GM12864 (cell line): ENCODE results near the gene TGIF2.

Experiments
- DNase-seq: peaks from one replicate; pipeline ENCODE4 v3.0.0-alpha.2; 2011; ENCODE audit warnings: low read depth
- H3K4me3 ChIP-seq: 2 replicates; pipeline ENCODE4 v1.5.1; 2011; ENCODE audit warnings: mild to moderate bottlenecking, low read depth, low read length, control low read depth
- TF ChIP-seq, protein P1 (sequence below): IDR thresholded peaks from 2 replicates; pipeline ENCODE4 v1.5.1; 2011; ENCODE audit warnings: low read depth, mild to moderate bottlenecking, moderate library complexity, low read length, control low read depth, inconsistent platforms; ENCODE audit errors: missing control alignments

TGIF2 gene

GRCh38 chr20:36582821-36583220, 9.4 kb downstream of the TGIF2 start:
- TF ChIP-seq, protein P1, sequence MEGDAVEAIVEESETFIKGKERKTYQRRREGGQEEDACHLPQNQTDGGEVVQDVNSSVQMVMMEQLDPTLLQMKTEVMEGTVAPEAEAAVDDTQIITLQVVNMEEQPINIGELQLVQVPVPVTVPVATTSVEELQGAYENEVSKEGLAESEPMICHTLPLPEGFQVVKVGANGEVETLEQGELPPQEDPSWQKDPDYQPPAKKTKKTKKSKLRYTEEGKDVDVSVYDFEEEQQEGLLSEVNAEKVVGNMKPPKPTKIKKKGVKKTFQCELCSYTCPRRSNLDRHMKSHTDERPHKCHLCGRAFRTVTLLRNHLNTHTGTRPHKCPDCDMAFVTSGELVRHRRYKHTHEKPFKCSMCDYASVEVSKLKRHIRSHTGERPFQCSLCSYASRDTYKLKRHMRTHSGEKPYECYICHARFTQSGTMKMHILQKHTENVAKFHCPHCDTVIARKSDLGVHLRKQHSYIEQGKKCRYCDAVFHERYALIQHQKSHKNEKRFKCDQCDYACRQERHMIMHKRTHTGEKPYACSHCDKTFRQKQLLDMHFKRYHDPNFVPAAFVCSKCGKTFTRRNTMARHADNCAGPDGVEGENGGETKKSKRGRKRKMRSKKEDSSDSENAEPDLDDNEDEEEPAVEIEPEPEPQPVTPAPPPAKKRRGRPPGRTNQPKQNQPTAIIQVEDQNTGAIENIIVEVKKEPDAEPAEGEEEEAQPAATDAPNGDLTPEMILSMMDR: no peak
- H3K4me3 ChIP-seq: no peak overlapping the region
- DNase-seq: no peak

GRCh38 chr20:36584018-36584481, 10.7 kb downstream of the TGIF2 start:
- no peak overlapping the region for H3K4me3 ChIP-seq
- TF ChIP-seq, protein P1: no peak
- no peak for DNase-seq

DNA sequence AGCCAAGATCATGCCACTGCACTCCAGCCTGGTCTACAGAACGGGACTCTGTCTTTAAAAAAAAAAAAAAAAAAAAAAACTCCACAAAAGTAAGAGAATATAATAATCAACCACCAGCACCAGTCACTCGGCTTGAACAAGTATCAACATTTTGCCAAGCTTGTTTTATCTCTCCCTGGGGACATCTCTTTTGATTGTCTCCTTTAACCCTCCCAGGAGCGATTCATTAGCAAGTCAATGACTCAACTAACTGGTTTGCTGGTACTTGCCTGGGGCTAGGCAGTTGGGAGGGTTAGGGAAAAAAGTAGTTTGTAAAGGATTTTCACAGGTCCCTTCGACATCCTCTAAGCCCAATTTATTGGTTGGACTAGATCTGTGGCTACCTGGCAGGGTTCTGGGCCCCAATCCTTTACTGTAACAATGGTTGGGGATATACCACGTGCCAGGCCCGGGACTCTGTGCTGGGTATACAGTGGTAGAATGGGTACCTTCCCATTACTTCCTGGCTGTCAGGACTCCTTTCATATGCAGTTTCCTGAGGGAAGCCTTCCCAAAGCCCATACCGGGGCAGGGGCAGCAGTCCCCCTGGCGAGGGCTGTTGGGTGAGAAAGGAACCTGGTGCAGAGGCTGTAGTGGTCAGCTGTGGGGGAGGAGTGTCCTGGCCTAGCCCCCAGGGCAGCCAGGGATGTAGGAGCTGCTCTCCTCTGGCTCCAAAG, 12.2 kb downstream of the TGIF2 start:
- TF ChIP-seq, protein P1: no peak
- H3K4me3 ChIP-seq: no peak overlapping the region
- no peak for DNase-seq

GRCh38 chr20:36587388-36588070, 14.1 kb downstream of the TGIF2 start:
- TF ChIP-seq, protein P1: no peak
- no peak for DNase-seq
- H3K4me3 ChIP-seq: no peak overlapping the region

GRCh38 chr20:36591281-36591680, 17.9 kb downstream of the TGIF2 start:
- TF ChIP-seq, protein P1: no peak
- H3K4me3 ChIP-seq: no peak overlapping the region
- DNase-seq: no peak

DNA sequence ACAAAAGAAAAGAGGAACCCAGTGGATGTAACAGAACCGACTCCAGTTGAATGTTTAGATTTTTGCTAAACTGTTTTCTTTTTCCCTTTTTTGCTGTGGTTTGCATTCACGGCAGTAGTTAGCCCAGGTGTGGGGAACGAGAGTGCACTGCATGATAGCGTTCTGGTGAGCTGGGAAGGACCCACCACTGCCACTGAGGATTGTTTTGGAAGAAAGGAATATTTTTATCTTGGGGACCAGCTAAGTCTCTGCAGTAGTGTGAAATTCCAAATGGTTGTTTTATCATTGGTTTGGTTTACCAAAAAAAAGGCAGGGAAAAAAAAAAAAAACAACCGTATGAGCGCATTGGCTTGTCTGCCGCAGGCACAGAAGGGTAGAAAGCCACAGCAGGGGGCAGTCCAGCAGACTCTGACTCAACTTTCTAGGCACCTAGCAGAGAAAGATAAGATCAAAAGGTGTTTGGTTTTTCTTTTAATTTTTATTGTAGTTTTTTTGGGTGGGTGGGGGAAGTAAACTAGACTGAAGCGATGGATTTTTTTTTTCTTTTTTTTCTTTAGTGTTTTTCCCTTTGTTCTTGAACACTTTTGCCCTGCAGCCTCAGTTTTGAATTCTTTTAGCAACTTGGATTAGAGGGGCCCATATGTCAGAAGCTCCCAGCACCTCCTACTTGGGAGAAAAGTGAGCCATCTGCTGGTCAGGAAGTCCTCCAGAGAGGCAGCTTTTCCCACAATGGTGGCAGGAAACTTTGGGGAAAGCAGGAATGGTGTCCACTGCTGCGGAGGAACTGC, 18.7 kb downstream of the TGIF2 start:
- no peak overlapping the region for H3K4me3 ChIP-seq
- no peak for DNase-seq
- TF ChIP-seq, protein P1: no peak
